Ureter (tissue), 1 donor: Measurements from ENCODE around the gene ANKIB1. TPM values are rescaled to one million over a fixed set of nuclear protein-coding genes. Genes with fewer than 3 reads are reported as not detected.
"Not testable (repeated sequence)": the region's sequence is repeated elsewhere in the genome, so short reads cannot be mapped to it uniquely, and the experiment has no call there.

ENCODE experiments used
- DNase-seq: peaks from one replicate; pipeline ENCODE4 v3.0.0-alpha.2; 2020; ENCODE audit warnings: low spot score
- total RNA-seq: library from RNA; stranded (reverse); gene quantifications from one replicate; pipeline ENCODE4 v1.2.4, GENCODE V29; 2023
- donor health status: DM: yes; HTN: yes; CAD: no.

ANKIB1 gene
- total RNA-seq, 1 donor from 2014 or later = 78.0 TPM

- no peak for DNase-seq
Measured at GRCh38 chr7:92402920-92403759, 157.4 kb downstream of the ANKIB1 start.

- no peak for DNase-seq
Measured at GRCh38 chr7:92403760-92404074, 157.9 kb downstream of the ANKIB1 start.

GRCh38 chr7:92404170-92404614 lies 158.4 kb downstream of the ANKIB1 start:
- no peak for DNase-seq

- no peak for DNase-seq
Measured at GRCh38 chr7:92409357-92409756, 163.6 kb downstream of the ANKIB1 start.

- not testable (repeated sequence) for DNase-seq
Measured at GRCh38 chr7:92410162-92410561, 164.4 kb downstream of the ANKIB1 start.

GRCh38 chr7:92412745-92413144 lies 167.0 kb downstream of the ANKIB1 start:
- DNase-seq = no peak

GRCh38 chr7:92413550-92413949 lies 167.8 kb downstream of the ANKIB1 start:
- no peak for DNase-seq

- DNase-seq = no peak
Measured at GRCh38 chr7:92415225-92415624, 169.5 kb downstream of the ANKIB1 start.

- no peak for DNase-seq
Measured at GRCh38 chr7:92417913-92418312, 172.1 kb downstream of the ANKIB1 start.

GRCh38 chr7:92421676-92422435 lies 176.1 kb downstream of the ANKIB1 start:
- DNase-seq = no peak

GRCh38 chr7:92422926-92423325 lies 177.2 kb downstream of the ANKIB1 start:
- no peak for DNase-seq

GRCh38 chr7:92423710-92424131 lies 177.9 kb downstream of the ANKIB1 start:
- no peak for DNase-seq

GRCh38 chr7:92425311-92425947 lies 179.7 kb downstream of the ANKIB1 start:
- DNase-seq = no peak

GRCh38 chr7:92427193-92427592 lies 181.4 kb downstream of the ANKIB1 start:
- no peak for DNase-seq

GRCh38 chr7:92432299-92432946 lies 186.6 kb downstream of the ANKIB1 start:
- DNase-seq = no peak

- no peak for DNase-seq
Measured at GRCh38 chr7:92433019-92433418, 187.2 kb downstream of the ANKIB1 start.

GRCh38 chr7:92435542-92435941 lies 189.8 kb downstream of the ANKIB1 start:
- DNase-seq = no peak

- no peak for DNase-seq
Measured at GRCh38 chr7:92436612-92437445, 191.1 kb downstream of the ANKIB1 start.

- no peak for DNase-seq
Measured at GRCh38 chr7:92437956-92438491, 192.2 kb downstream of the ANKIB1 start.

GRCh38 chr7:92442720-92443119 lies 196.9 kb downstream of the ANKIB1 start:
- not testable (repeated sequence) for DNase-seq

GRCh38 chr7:92446869-92447344 lies 201.1 kb downstream of the ANKIB1 start:
- no peak for DNase-seq
